BJ (cell line): ENCODE measurements around the gene MRPS2. TPM values are rescaled to one million over a fixed set of nuclear protein-coding genes. Genes with fewer than 3 reads are reported as not detected.

Experiments used
- CTCF ChIA-PET: fragments of 350-600 bp; formaldehyde crosslinking; extraction: SDS; loops from one replicate; lab custom pipeline; 2021; ENCODE audit warnings: antibody characterized with exemption, inconsistent platforms; lab: Yijun Ruan, JAX
- POLR2A ChIA-PET: fragments of 300-600 bp; sonication (Branson Sonifier 250); formaldehyde crosslinking; extraction: SDS; loops from one replicate; lab custom pipeline; 2021; ENCODE audit warnings: antibody characterized with exemption; lab: Charles Lee
- DNase-seq: peaks from one replicate; pipeline ENCODE4 v3.0.0-alpha.2; 2011; ENCODE audit warnings: low read depth
- H3K27me3 ChIP-seq: 2 replicates; pipeline ENCODE4 v1.6.0; 2011; ENCODE audit warnings: low read length; ENCODE audit not compliant: control insufficient read depth, insufficient read depth
- H3K36me3 ChIP-seq: 2 replicates; pipeline ENCODE4 v1.5.1; 2011; ENCODE audit warnings: low read length; ENCODE audit not compliant: control insufficient read depth, insufficient read depth
- H3K4me3 ChIP-seq: 2 replicates; pipeline ENCODE4 v1.5.1; 2011; ENCODE audit warnings: low read depth, mild to moderate bottlenecking, control low read depth, low read length
- polyA plus RNA-seq: library from polyadenylated mRNA; depleted of rRNA; stranded (reverse); fragments of >200 nt; gene quantifications from 2 replicates; pipeline ENCODE4 v1.2.3, GENCODE V29; 2011
- TF ChIP-seq, protein P1 (sequence below): IDR thresholded peaks from 2 replicates; pipeline ENCODE4 v1.5.1; 2011; ENCODE audit warnings: low read depth, mild to moderate bottlenecking, control low read depth, inconsistent platforms, low read length, moderate library complexity; ENCODE audit not compliant: insufficient read depth

MRPS2 gene
- polyA plus RNA-seq, 1 experiment: 102 TPM

DNA sequence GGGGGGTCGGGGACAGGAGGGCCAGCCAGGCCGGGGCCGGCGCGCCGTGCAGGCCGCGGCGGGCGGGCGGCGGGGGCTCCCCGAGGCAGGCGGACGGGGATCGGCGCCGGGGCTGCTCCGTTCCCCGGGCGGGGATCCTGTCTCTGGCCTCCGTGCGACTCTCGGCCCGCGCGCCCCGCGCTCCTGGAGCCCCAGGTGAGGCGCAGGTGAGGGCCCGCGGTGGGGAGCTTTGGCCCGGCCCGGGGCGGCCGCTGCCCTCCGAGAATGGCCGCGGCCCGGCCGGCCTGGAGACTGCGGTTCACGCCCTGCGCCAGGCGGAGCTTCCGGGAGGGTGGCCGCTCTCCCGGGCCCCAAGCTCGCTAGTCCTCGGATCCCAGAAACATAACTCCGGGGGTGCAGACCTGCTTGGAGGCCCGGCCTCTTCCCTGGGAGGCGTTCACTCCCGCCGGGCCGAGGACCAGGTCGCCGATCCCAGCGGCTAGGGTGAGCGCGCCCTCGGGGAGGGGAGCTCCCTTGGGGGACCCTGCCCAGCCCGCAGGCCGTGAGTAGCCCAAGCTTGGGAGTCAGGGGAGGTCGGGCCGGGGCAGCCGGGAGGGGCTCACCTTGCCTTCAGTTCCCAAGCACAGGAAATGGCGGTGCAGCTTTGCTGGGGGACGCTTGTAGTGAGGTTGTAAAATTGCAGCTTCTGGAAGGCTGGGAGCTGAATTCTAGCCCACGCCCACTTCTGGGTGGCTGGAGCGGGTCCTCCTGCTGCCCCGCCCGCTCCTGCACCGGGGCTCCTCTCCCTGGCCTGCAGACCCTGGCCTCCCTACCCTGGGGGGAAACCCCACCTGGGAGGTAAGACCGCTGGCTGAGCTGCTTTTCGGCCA, 20.2 kb upstream of the MRPS2 start:
- peaks cover 11% of the 10 kb centered on the region for H3K36me3 ChIP-seq
- TF ChIP-seq, protein P1, sequence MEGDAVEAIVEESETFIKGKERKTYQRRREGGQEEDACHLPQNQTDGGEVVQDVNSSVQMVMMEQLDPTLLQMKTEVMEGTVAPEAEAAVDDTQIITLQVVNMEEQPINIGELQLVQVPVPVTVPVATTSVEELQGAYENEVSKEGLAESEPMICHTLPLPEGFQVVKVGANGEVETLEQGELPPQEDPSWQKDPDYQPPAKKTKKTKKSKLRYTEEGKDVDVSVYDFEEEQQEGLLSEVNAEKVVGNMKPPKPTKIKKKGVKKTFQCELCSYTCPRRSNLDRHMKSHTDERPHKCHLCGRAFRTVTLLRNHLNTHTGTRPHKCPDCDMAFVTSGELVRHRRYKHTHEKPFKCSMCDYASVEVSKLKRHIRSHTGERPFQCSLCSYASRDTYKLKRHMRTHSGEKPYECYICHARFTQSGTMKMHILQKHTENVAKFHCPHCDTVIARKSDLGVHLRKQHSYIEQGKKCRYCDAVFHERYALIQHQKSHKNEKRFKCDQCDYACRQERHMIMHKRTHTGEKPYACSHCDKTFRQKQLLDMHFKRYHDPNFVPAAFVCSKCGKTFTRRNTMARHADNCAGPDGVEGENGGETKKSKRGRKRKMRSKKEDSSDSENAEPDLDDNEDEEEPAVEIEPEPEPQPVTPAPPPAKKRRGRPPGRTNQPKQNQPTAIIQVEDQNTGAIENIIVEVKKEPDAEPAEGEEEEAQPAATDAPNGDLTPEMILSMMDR: no peak
- CTCF ChIA-PET: interaction anchor here (1.1 to 2.7 kb wide), 2 partner anchors 19 to 24 kb away, joined by 8 to 10 read pairs; partner anchors contain the start of gene MRPS2
- no peaks in the 10 kb centered on the region for H3K27me3 ChIP-seq
- POLR2A ChIA-PET: no interaction called here
- DNase-seq: no peak
- peak overlapping the region; percentile 89 for H3K4me3 ChIP-seq

DNA sequence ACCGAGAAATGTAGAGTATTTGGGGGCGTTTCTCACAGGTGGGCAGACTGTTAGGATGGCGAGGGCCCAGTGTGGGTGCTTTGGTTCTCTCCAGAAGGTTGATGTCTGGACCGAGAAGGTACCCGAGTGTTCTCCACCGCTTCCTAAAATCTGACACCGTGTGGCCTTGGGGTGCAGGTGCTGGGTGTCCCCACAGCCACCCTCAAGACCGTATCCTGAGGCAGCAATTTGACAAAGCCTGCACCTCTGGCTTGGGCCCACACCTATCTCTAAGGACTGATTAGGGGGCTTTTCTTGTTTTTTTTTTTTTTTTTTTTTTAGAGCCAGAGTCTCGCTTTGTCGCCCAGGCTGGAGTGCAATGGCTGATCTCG, 19.6 kb upstream of the MRPS2 start:
- Histone ChIP-seq H3K4me3 (peak overlapping the region; percentile 89), H3K27me3 (no peaks in the 10 kb centered on the region), H3K36me3 (peaks cover 17% of the 10 kb centered on the region)
- POLR2A ChIA-PET: no interaction called here
- DNase-seq: no peak
- CTCF ChIA-PET: interaction anchor here (1.1 to 2.7 kb wide), 2 partner anchors 19 to 24 kb away, joined by 8 to 10 read pairs; partner anchors contain the start of gene MRPS2
- TF ChIP-seq, protein P1: no peak

DNA sequence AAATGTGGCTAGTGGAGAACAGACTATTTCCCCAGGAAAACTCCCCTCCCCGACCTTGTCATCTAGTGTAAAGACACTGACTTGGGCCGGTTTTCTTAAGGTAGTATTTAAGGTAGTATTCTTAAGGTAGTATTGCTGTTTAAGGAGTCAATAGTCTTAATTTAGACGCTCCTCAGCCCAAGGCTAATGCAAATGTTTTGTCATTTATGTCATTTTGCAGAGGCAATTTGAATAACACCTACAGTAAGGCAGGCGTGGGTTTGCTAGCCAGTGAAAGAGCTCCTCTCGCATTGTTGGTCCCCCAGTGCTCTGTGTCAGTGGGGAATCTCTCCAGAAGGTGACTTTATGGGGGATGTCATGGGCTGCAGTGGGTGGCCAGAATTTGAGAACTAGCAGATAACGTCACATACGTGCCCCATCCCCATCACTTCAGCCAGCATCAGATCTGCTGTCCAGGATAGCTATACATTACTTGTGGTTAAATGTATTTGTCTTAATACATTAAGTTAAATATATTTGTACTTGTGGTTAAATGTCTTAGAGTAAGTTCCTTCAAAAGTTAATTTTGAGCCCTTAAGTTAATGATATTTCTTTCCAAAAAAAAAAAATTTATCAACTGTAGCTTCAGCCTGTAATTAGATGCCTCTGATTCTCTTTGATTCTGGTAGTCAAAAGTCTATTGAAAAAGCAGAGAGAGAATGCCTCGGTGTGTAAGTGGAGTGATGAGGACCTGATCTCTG, 18.3 kb upstream of the MRPS2 start:
- no peak for DNase-seq
- POLR2A ChIA-PET: no interaction called here
- CTCF ChIA-PET: interaction anchor here (1.9 to 2.7 kb wide), 2 partner anchors 15 to 22 kb away, joined by 5 to 10 read pairs; no protein-coding TSS in a partner anchor

DNA sequence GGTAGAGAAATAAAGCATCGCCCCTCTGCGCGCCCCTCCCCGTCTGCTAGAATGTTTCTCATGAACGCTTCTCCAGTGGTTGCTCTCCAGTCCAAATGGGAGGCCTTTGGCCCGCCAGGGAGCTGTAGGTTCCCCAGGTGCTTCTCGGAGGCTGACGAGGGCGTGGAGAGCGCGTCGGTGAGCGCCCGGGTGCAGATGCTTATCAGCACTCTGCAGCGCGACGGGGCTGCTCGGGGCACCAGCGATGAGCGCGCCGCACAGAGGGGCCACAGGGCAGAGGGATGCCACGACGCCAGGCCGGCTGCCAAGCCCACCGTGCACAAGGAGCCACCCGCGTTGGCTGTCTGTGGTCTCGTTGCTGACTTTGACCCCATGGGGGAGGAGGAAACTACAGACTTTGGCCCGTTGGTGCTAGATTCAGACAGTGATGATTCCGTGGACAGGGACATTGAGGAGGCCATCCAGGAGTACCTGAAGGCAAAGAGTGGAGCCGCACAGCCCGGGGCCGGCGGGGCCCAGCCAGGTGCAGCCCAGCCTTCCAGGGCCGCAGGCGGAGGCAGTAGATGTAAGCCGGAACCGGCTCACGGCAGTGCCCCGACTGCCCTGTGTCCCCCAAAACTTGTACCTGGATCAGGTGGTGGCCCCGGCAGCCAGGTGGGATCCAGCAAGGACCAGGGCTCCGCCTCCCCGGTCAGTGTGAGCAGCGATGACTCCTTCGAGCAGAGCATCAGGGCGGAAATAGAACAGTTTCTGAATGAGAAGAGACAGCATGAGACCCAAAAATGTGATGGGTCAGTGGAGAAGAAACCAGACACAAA, 15.8 kb upstream of the MRPS2 start:
- ChIA-PET POLR2A (no interaction called here), CTCF (no interaction called here)
- no peak overlapping the region for H3K4me3 ChIP-seq
- DNase-seq: no peak
- TF ChIP-seq, protein P1: no peak
- H3K27me3 ChIP-seq: no peaks in the 10 kb centered on the region
- H3K36me3 ChIP-seq: peaks cover 33% of the 10 kb centered on the region

More for the DNA sequence above, 18.3 kb upstream of the MRPS2 start:
- TF ChIP-seq, protein P1: no peak
- H3K36me3 ChIP-seq: peaks cover 28% of the 10 kb centered on the region
- H3K4me3 ChIP-seq: no peak overlapping the region
- no peaks in the 10 kb centered on the region for H3K27me3 ChIP-seq
